Fibroblast of mammary gland (primary cell): ENCODE data around the gene U2AF2.
A peak's percentile ranks its signal among the peaks of the same experiment; 100 is the strongest.

Experiments used
- DNase-seq: peaks from one replicate; pipeline ENCODE4 v3.0.0-alpha.2; 2010; ENCODE audit warnings: low read depth
- H3K4me3 ChIP-seq: 2 replicates; pipeline ENCODE4 v1.5.1; 2011; ENCODE audit warnings: low read depth, mild to moderate bottlenecking, low read length, moderate library complexity; ENCODE audit not compliant: control insufficient read depth
- CTCF ChIP-seq: conservative IDR thresholded peaks from 2 replicates; pipeline ENCODE4 v1.5.1; 2011; ENCODE audit warnings: low read depth, low read length, inconsistent platforms; ENCODE audit not compliant: control insufficient read depth, insufficient read depth

U2AF2 gene

GRCh38 chr19:55652311-55653128 is 2.3 kb upstream of the U2AF2 start:
- DNase-seq = no peak
- no peak overlapping the region for H3K4me3 ChIP-seq
- no peak for TF ChIP-seq CTCF

- peak; percentile 99 for TF ChIP-seq CTCF
- DNase-seq = peak; percentile 98
- peak overlapping the region; percentile 93 for H3K4me3 ChIP-seq
Observed at GRCh38 chr19:55653651-55654322, 1.0 kb upstream of the U2AF2 start.

- peak; percentile 99 for DNase-seq
- no peak for TF ChIP-seq CTCF
- peak overlapping the region; percentile 93 for H3K4me3 ChIP-seq
Observed at GRCh38 chr19:55654323-55654867, 440 bp upstream of the U2AF2 start.

- peak overlapping the region; percentile 93 for H3K4me3 ChIP-seq
- TF ChIP-seq CTCF = no peak
- DNase-seq = no peak
Observed at GRCh38 chr19:55655648-55656040, 809 bp downstream of the U2AF2 start.

GRCh38 chr19:55656552-55656951 is 1.7 kb downstream of the U2AF2 start:
- TF ChIP-seq CTCF = no peak
- H3K4me3 ChIP-seq = peak overlapping the region; percentile 93
- DNase-seq = no peak

- peak overlapping the region; percentile 93 for H3K4me3 ChIP-seq
- DNase-seq = peak; percentile 39
- TF ChIP-seq CTCF = no peak
Observed at GRCh38 chr19:55656988-55657747, 2.3 kb downstream of the U2AF2 start.
